Suppressor macrophage treated with lipopolysaccharide for 4 hours (primary cell): ENCODE data around the gene VKORC1.
"Not testable (repeated sequence)": the region's sequence is repeated elsewhere in the genome, so short reads cannot be mapped to it uniquely, and the experiment has no call there.

Experiments used
- DNase-seq: peaks from one replicate; pipeline ENCODE4 v3.0.0-alpha.2; 2020

Gene VKORC1

GRCh38 chr16:31106509-31107464 is 12.2 kb upstream of the VKORC1 start:
- no peak for DNase-seq

GRCh38 chr16:31105677-31106213 is 11.1 kb upstream of the VKORC1 start:
- peak; percentile 84 for DNase-seq

DNA sequence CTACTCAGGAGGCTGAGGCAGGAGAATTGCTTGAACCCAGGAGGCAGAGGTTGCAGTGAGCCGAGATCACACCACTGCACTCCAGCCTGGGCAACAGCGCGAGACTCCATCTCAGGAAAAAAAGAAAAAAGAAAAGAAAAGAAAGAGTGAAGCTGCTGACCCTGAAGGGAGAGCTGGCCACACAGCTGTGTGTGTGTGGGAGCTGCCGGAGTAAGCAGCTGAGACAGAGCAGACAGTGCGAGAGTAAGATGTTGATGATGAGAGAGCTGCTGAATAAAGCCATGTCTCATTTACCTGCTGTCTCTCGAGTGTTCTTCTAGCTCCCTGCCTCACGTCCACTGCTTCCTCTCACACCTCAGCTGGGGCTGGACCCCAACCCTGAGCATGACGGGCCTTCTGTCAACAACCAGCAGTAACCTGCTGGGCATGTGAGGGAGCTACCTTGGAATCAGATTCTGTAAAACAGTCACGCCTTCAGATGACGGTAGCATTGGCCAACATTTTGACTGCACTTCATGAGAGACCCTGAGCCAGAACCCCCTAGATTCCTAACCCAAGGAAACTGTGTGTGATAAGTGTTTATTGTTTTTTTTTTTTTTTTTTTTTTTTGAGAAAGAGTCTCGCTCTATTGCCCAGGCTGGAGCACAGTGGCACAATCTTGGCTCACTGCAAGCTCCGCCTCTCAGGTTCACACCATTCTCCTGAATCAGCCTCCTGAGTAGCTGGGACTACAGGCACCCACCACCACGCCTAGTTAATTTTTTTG is 6.5 kb upstream of the VKORC1 start:
- DNase-seq, result not testable (repeated sequence)

- DNase-seq, result no peak
Observed at GRCh38 chr16:31099860-31100638, 5.5 kb upstream of the VKORC1 start.

GRCh38 chr16:31094088-31094423 is 541 bp downstream of the VKORC1 start:
- DNase-seq, result no peak

- no peak for DNase-seq
Observed at GRCh38 chr16:31093132-31093703, 1.4 kb downstream of the VKORC1 start.

- DNase-seq, result no peak
Observed at GRCh38 chr16:31092330-31092729, 2.3 kb downstream of the VKORC1 start.

DNA sequence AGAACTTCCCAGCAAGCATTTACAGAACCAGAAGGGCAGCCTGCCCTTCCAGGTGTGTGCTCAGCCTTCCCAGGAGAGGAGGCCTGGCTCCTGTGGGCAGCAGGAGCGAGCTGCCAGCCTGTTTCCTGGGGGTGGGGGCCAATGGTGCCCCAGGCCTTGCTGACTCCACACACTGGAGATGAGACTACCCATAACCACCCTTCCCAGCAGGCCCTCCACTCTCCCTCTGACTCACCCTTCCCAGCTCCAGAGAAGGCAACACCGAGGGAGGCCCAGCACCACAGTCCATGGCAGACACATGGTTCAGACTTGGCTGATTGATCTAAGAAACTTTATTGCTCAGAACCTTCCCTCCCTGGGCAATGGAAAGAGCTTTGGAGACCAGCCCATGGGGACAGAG is 4.1 kb downstream of the VKORC1 start:
- no peak for DNase-seq

GRCh38 chr16:31089199-31089598 is 5.4 kb downstream of the VKORC1 start:
- no peak for DNase-seq

GRCh38 chr16:31088459-31089183 is 6.0 kb downstream of the VKORC1 start, which contains the start of gene PRSS53:
TSS of gene PRSS53 (minus strand) at chr16:31088943. CDS start at chr16:31088809, 134 bp downstream.
- no peak for DNase-seq

GRCh38 chr16:31087971-31088370 is 6.6 kb downstream of the VKORC1 start:
- DNase-seq, result no peak

- DNase-seq, result no peak
Observed at GRCh38 chr16:31087481-31087880, 7.1 kb downstream of the VKORC1 start.

DNA sequence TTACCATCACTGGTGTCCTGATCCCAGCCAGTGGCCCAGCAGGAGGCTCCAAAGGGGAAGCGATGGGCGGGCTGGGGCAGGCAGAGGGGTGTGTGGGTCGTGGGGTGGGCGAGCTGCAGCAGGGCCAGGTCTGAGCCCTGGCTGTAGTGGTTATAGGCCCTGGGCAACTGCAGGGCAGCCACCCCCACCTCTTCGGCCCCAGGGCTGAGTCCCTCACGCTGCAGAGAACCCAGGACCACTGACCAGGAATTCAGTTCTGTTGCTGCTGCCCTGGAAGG is 8.0 kb downstream of the VKORC1 start:
- DNase-seq, result no peak

- DNase-seq, result no peak
Observed at GRCh38 chr16:31085873-31086628, 8.5 kb downstream of the VKORC1 start.

DNA sequence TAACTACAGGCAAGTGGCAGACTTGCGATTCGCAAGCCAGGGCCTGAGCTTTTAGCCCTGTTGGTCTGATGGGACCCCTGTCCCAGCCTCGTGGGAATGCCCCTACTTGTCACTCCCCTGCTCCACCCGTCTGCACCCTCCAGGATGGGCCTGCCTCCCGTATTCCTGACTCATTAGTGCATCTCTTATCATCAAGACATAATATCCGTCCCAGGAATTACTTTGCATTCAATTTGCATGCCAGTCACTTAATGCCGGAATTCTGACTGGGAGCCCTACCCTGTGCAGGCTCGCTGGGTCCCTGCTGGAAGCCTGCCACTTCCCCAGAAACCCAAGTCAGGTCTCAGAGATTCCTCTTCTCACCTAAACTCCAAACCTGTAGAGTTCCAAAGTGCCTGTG is 9.2 kb downstream of the VKORC1 start:
- no peak for DNase-seq

GRCh38 chr16:31084584-31085302 is 9.9 kb downstream of the VKORC1 start:
- no peak for DNase-seq

DNA sequence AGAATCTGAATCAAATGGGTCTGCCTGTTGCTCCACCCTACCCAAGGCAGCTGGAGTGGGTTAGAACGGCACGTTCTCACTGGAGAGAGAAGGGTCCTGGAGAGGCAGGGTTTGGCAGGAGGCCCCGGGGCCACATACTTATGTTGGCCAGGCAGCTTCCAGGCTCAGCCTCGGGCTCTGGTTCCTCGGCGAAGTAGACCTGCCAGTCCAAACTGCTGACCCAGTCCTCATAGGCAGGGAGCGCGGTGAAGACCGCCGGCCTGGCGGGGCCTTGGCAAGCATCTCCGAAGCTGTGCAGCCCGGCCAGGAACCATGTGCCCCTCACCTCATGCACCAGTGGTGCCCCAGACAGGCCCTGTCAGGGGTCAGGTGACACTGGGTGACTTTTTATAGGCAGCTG is 10.6 kb downstream of the VKORC1 start:
- DNase-seq, result no peak

DNA sequence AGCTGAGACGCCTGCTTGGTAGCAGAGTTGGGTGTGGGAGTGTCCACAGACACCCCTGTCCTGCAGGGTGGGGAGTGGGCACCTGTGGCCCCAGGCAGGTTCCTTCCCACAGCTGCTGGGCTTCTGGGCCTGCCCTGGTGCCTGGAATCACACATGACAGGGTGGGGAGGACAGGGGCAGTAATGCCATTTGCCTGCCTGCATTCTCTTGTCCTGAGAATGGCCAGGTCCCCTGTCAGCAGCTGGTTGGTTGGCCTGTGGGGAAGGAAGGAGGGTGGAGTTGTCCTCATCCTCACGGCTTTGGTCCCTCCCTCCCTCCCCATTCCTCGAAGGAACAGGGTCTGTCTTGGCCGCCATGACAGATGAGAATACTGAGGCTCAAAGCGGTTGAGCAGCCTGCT is 11.0 kb downstream of the VKORC1 start:
- DNase-seq, result no peak

DNA sequence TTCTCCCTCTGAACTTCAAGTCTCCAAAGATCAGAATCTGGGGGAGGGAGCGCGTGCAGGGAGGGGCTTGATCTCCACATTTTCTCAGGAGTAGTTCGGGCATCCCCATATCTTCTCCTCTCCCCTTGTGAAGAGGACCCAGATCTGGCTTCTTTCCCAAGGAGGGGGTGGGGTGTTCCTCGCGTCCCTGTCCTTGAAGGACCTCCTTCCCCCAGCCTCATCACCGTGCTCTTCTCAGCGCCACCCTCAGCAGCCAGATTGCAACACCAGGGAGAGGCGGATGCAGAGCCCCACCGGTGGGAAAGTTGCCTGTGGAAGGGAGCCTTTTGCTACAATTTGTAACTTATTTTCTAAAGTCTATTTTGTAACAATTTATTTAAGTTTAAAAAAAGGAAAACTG is 11.5 kb downstream of the VKORC1 start:
- no peak for DNase-seq

GRCh38 chr16:31082368-31083045 is 12.1 kb downstream of the VKORC1 start:
- no peak for DNase-seq
